Trophoblast cell (in vitro differentiated cells and primary cell): Measurements from ENCODE around the gene ANKMY1.

Experiments used
- DNase-seq, 2 donors: peaks; one replicate each; pipeline ENCODE4 v3.0.0-alpha.2; 2016
- H2AFZ ChIP-seq: 2 replicates; pipeline ENCODE4 v1.6.1; 2013; ENCODE audit warnings: low read length, moderate library complexity, mild to moderate bottlenecking; ENCODE audit not compliant: insufficient read depth, poor library complexity
- H2AK5ac ChIP-seq: 2 replicates; pipeline ENCODE4 v1.6.1; 2013; ENCODE audit warnings: mild to moderate bottlenecking, low read length
- H2BK120ac ChIP-seq: 2 replicates; pipeline ENCODE4 v1.6.1; 2013; ENCODE audit warnings: low read length, mild to moderate bottlenecking, moderate library complexity; ENCODE audit not compliant: insufficient read depth, poor library complexity
- H2BK12ac ChIP-seq: 2 replicates; pipeline ENCODE4 v1.6.1; 2013; ENCODE audit warnings: mild to moderate bottlenecking, low read length, moderate library complexity
- H2BK5ac ChIP-seq: 2 replicates; pipeline ENCODE4 v1.6.1; 2013; ENCODE audit warnings: low read length, low read depth, moderate library complexity, mild to moderate bottlenecking; ENCODE audit not compliant: poor library complexity
- H3K14ac ChIP-seq: 2 replicates; pipeline ENCODE4 v1.6.1; 2013; ENCODE audit warnings: mild to moderate bottlenecking, low read length
- H3K18ac ChIP-seq: 2 replicates; pipeline ENCODE4 v1.6.1; 2013; ENCODE audit warnings: mild to moderate bottlenecking, low read length
- H3K23ac ChIP-seq: 2 replicates; pipeline ENCODE4 v1.6.1; 2013; ENCODE audit warnings: low read length
- H3K27ac ChIP-seq: 2 replicates; pipeline ENCODE4 v1.5.1; 2013; ENCODE audit warnings: low read depth, mild to moderate bottlenecking, inconsistent platforms, low read length, moderate library complexity
- H3K27me3 ChIP-seq: 2 replicates; pipeline ENCODE4 v1.6.1; 2013; ENCODE audit warnings: inconsistent platforms, mild to moderate bottlenecking, low read length, moderate library complexity; ENCODE audit not compliant: insufficient read depth
- H3K36me3 ChIP-seq, 2 experiments: 1 replicate in 1 of 2; 2 replicates in 1 of 2; pipeline ENCODE4 v1.6.1; 2013; ENCODE audit warnings: low read length in 2 of 2, mild to moderate bottlenecking in 2 of 2, moderate library complexity in 1 of 2; ENCODE audit not compliant: insufficient read depth in 2 of 2, control insufficient read depth in 1 of 2
- H3K4ac ChIP-seq: 2 replicates; pipeline ENCODE4 v1.6.1; 2013; ENCODE audit warnings: low read depth, mild to moderate bottlenecking, low read length, moderate library complexity
- H3K4me1 ChIP-seq, 2 experiments: 1 replicate in 1 of 2; 2 replicates in 1 of 2; pipeline ENCODE4 v1.6.1; 2013; ENCODE audit warnings: low read length in 2 of 2, mild to moderate bottlenecking in 2 of 2, moderate library complexity in 1 of 2; ENCODE audit not compliant: insufficient read depth in 2 of 2, control insufficient read depth in 1 of 2
- H3K4me2 ChIP-seq: 2 replicates; pipeline ENCODE4 v1.6.1; 2013; ENCODE audit warnings: inconsistent platforms, mild to moderate bottlenecking, low read length, moderate library complexity
- H3K4me3 ChIP-seq: 2 replicates; pipeline ENCODE4 v1.5.1; 2013; ENCODE audit warnings: mild to moderate bottlenecking, low read depth, low read length, inconsistent platforms
- H3K79me1 ChIP-seq: one replicate; pipeline ENCODE4 v1.6.1; 2013; ENCODE audit warnings: low read length
- H3K79me2 ChIP-seq: 2 replicates; pipeline ENCODE4 v1.6.1; 2013; ENCODE audit warnings: low read length, mild to moderate bottlenecking; ENCODE audit not compliant: control insufficient read depth, insufficient read depth, poor library complexity
- H3K9ac ChIP-seq: 2 replicates; pipeline ENCODE4 v1.6.1; 2013; ENCODE audit warnings: mild to moderate bottlenecking, low read length
- H3K9me3 ChIP-seq: 2 replicates; pipeline ENCODE4 v1.6.1; 2013; ENCODE audit warnings: low read depth, mild to moderate bottlenecking, control low read depth, inconsistent platforms, low read length; ENCODE audit not compliant: insufficient read depth
- H4K12ac ChIP-seq: 2 replicates; pipeline ENCODE4 v1.6.1; 2013; ENCODE audit warnings: low read depth, mild to moderate bottlenecking, low read length, moderate library complexity
- H4K8ac ChIP-seq: 2 replicates; pipeline ENCODE4 v1.6.1; 2013; ENCODE audit warnings: low read depth, mild to moderate bottlenecking, low read length, moderate library complexity
- H4K91ac ChIP-seq: one replicate; pipeline ENCODE4 v1.6.1; 2013; ENCODE audit warnings: low read depth, mild to moderate bottlenecking, low read length, moderate library complexity
- WGBS: extraction: QIAGEN DNeasy Blood & Tissue Kit; methylation state at CpG from one replicate; pipeline ENCODE4 v1.1.7; 2013; ENCODE audit warnings: missing lambda C conversion rate; ENCODE audit not compliant: insufficient read length, insufficient coverage; ENCODE audit errors: extremely low coverage; 5-methylcytosine and 5-hydroxymethylcytosine counted together

The ANKMY1 gene

DNA sequence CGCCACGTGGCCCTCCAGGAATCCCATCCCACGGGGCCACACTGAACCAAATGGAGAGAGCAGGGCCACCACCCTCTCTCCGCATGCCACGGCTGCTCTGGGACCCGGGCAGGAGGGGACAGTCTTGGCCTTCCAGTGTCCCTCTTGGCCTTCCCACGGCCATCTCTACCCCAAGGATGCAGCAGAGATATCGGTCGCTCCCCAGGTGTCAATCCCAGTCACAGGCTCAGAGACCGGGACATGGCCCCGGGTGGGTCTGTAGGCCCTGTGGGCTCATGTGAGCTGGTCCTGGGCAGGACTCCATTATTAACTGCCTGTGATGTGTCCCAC lies 44.0 kb upstream of the ANKMY1 start:
- no peaks in the 10 kb centered on the region for H3K79me2 ChIP-seq
- no peak overlapping the region for H3K27ac ChIP-seq
- no peak overlapping the region for H2BK5ac ChIP-seq
- H3K18ac ChIP-seq, result no peak overlapping the region
- H3K4me2 ChIP-seq, result no peak overlapping the region
- H3K4me3 ChIP-seq, result no peak overlapping the region
- H3K36me3 ChIP-seq, result peaks cover 16 to 21% of the 10 kb centered on the region in 2 experiments
- no peak overlapping the region for H2AFZ ChIP-seq
- no peak overlapping the region for H2BK12ac ChIP-seq
- no peaks in the 10 kb centered on the region for H3K79me1 ChIP-seq
- no peak overlapping the region for H2BK120ac ChIP-seq
- no CpG with 5 or more reads among the region's 11 CpGs for WGBS
- H3K4ac ChIP-seq, result no peak overlapping the region
- no peak overlapping the region for H4K12ac ChIP-seq
- no peak overlapping the region for H3K14ac ChIP-seq
- no peaks in the 10 kb centered on the region for H3K4me1 ChIP-seq
- H3K9ac ChIP-seq, result no peak overlapping the region
- H4K8ac ChIP-seq, result no peak overlapping the region
- DNase-seq, result no peak
- no peak overlapping the region for H4K91ac ChIP-seq
- peaks cover 2% of the 10 kb centered on the region for H3K9me3 ChIP-seq
- H2AK5ac ChIP-seq, result no peak overlapping the region
- H3K27me3 ChIP-seq, result no peaks in the 10 kb centered on the region
- no peak overlapping the region for H3K23ac ChIP-seq

DNA sequence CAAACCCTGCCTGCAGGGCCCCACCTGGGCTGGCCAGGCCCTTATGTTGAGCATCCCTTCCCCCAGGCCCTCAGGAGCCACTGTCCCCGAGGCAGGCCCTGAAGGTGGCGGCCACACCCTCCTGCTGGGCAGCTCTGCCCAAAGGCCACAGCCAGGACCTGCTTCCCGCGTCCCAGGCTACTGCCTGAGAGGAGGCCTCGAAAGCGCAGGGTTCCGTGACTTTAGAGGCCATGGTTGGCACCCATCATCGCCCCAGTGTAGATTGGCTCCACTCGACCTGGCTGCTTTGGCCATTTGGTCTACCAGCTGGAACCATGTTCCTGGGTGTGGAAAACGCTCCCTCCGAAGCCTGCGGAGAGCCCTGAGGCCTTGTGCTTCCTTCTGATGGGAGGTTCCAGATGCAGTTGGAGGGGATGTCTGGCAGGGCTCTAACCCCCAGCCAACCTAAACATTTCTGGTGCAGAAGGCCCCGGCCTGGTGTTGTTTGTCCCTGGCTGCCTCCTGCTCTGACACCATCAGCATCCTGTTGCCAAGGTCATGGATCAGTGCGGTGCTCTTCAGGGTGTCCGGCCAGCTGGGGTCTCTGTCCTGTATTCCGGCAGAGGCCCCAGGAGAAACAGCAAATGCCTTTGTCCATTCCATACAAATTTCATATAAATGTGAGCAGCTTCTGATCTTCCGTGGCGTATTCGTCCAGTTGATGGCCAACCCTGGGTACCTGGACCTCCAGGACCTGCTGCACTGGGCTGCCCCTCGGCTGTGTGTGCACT lies 43.5 kb upstream of the ANKMY1 start:
- peaks cover 1% of the 10 kb centered on the region for H3K9me3 ChIP-seq
- H4K91ac ChIP-seq, result no peak overlapping the region
- no peaks in the 10 kb centered on the region for H3K4me1 ChIP-seq
- no peak overlapping the region for H3K9ac ChIP-seq
- no peak overlapping the region for H2BK12ac ChIP-seq
- no peaks in the 10 kb centered on the region for H3K27me3 ChIP-seq
- no peak overlapping the region for H2AK5ac ChIP-seq
- H3K23ac ChIP-seq, result no peak overlapping the region
- no peak overlapping the region for H2AFZ ChIP-seq
- no peak overlapping the region for H2BK120ac ChIP-seq
- no CpG with 5 or more reads among the region's 20 CpGs for WGBS
- no peak overlapping the region for H3K4me3 ChIP-seq
- no peaks in the 10 kb centered on the region for H3K79me2 ChIP-seq
- no peak overlapping the region for H3K18ac ChIP-seq
- H2BK5ac ChIP-seq, result no peak overlapping the region
- H3K36me3 ChIP-seq, result peaks cover 19 to 24% of the 10 kb centered on the region in 2 experiments
- H3K14ac ChIP-seq, result no peak overlapping the region
- H4K8ac ChIP-seq, result no peak overlapping the region
- H3K4ac ChIP-seq, result no peak overlapping the region
- H4K12ac ChIP-seq, result no peak overlapping the region
- DNase-seq, result no peak
- no peak overlapping the region for H3K4me2 ChIP-seq
- no peaks in the 10 kb centered on the region for H3K79me1 ChIP-seq
- H3K27ac ChIP-seq, result no peak overlapping the region

- H4K8ac ChIP-seq, result no peak overlapping the region
- no peaks in the 10 kb centered on the region for H3K4me1 ChIP-seq
- no CpG with 5 or more reads among the region's 16 CpGs for WGBS
- no peaks in the 10 kb centered on the region for H3K79me2 ChIP-seq
- H2AFZ ChIP-seq, result no peak overlapping the region
- H3K4me3 ChIP-seq, result no peak overlapping the region
- H3K27ac ChIP-seq, result no peak overlapping the region
- H2BK5ac ChIP-seq, result no peak overlapping the region
- no peak overlapping the region for H3K9ac ChIP-seq
- DNase-seq, result no peak
- no peaks in the 10 kb centered on the region for H3K9me3 ChIP-seq
- H3K23ac ChIP-seq, result no peak overlapping the region
- H2BK120ac ChIP-seq, result no peak overlapping the region
- H3K79me1 ChIP-seq, result no peaks in the 10 kb centered on the region
- no peak overlapping the region for H3K14ac ChIP-seq
- H3K4me2 ChIP-seq, result no peak overlapping the region
- peaks cover 24 to 29% of the 10 kb centered on the region in 2 experiments for H3K36me3 ChIP-seq
- H4K12ac ChIP-seq, result no peak overlapping the region
- no peak overlapping the region for H2AK5ac ChIP-seq
- H3K4ac ChIP-seq, result no peak overlapping the region
- no peaks in the 10 kb centered on the region for H3K27me3 ChIP-seq
- no peak overlapping the region for H2BK12ac ChIP-seq
- H3K18ac ChIP-seq, result no peak overlapping the region
- H4K91ac ChIP-seq, result no peak overlapping the region
Measured at GRCh38 chr2:240600451-240600961, 42.7 kb upstream of the ANKMY1 start.

DNA sequence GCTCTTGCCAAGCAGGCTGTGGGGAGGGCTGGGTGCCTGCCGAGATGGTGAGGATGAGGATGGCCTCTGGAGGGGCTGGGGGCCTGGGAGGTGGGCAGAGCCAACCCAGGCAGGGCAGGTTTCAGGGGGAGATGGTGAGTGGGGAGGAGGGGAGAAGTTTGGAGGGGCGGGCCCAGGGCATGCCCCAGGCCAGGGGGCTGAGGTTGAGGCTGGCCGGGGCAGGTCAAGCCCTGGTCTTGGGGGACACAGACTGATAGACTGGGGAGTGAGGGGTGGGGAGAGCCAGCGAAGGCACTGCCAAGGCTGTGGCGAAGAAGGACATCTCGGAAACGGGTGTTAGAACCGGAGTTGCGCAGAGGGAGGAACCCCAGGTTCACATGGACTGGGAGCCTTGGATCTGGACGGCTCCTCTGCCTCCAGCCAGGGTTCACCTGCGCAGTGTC lies 41.4 kb upstream of the ANKMY1 start:
- H3K27me3 ChIP-seq, result no peaks in the 10 kb centered on the region
- no peaks in the 10 kb centered on the region for H3K79me2 ChIP-seq
- H2BK5ac ChIP-seq, result no peak overlapping the region
- H3K23ac ChIP-seq, result no peak overlapping the region
- H3K14ac ChIP-seq, result no peak overlapping the region
- H3K4me1 ChIP-seq, result no peaks in the 10 kb centered on the region
- DNase-seq, result no peak
- no peak overlapping the region for H3K18ac ChIP-seq
- H3K4ac ChIP-seq, result no peak overlapping the region
- no CpG with 5 or more reads among the region's 11 CpGs for WGBS
- H3K79me1 ChIP-seq, result no peaks in the 10 kb centered on the region
- H3K36me3 ChIP-seq, result peaks cover 25 to 35% of the 10 kb centered on the region in 2 experiments
- H2BK120ac ChIP-seq, result no peak overlapping the region
- H4K12ac ChIP-seq, result no peak overlapping the region
- H3K4me2 ChIP-seq, result no peak overlapping the region
- no peak overlapping the region for H3K4me3 ChIP-seq
- no peak overlapping the region for H2BK12ac ChIP-seq
- no peak overlapping the region for H2AK5ac ChIP-seq
- no peak overlapping the region for H3K27ac ChIP-seq
- H3K9ac ChIP-seq, result no peak overlapping the region
- H4K8ac ChIP-seq, result no peak overlapping the region
- no peaks in the 10 kb centered on the region for H3K9me3 ChIP-seq
- H2AFZ ChIP-seq, result no peak overlapping the region
- H4K91ac ChIP-seq, result no peak overlapping the region
